ENCODE measurements around the gene ACTRT3.
"Not testable (repeated sequence)": the region's sequence is repeated elsewhere in the genome, so short reads cannot be mapped to it uniquely, and the experiment has no call there.

ACTRT3 gene

DNA sequence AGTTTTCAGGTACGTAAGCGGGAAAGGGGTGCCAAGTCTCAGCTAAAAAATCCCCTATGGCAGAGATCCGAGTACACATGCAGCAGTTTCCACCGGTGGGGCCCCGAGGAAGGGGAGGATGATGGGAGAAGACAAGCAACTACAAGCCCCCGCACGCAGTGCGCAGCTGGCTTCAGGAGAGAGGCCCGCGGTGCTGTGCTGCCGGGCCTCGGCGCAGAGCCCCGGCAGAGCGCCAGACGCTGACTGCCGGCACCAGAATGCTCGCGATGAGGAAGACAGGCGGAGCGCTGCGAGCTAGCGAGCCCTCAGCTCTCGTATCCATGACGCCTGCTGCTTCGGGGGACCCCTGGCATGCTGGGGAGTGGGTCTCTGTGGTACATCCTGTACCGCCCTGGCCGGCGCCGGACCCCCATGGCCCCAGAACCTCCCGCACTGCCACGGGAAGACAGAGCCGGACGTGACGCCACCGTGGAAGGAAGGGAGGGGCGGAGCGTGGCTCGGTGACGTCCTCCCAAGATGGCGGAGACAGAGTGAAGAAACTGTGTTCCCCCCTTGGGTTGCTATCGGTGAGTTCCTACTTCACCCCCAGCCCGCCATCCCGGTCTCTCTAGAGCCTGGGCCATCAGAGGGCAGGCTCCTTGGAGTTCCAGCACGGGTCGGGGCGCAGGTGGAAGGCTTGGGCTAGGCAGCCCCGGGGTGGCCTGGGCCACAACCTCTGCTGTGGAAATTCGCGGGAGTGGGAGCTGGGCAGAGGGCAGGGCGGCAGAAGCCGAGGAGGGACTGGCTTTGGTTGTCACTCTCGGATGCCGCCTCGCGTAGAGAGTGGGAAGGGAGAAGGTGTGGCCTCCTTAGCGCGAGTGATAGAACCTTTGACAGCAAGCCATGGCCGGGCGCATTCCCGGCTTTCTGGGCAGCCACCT is 3.8 kb upstream of the ACTRT3 start, which contains the start of gene MYNN:
Gene MYNN (plus strand): TSS at position 500 of the 920 bp plus-strand sequence. CDS start 900 bp downstream, outside the sequence.
- peak; percentile 85 for DNase-seq (ENCODE audit: low read depth)

DNA sequence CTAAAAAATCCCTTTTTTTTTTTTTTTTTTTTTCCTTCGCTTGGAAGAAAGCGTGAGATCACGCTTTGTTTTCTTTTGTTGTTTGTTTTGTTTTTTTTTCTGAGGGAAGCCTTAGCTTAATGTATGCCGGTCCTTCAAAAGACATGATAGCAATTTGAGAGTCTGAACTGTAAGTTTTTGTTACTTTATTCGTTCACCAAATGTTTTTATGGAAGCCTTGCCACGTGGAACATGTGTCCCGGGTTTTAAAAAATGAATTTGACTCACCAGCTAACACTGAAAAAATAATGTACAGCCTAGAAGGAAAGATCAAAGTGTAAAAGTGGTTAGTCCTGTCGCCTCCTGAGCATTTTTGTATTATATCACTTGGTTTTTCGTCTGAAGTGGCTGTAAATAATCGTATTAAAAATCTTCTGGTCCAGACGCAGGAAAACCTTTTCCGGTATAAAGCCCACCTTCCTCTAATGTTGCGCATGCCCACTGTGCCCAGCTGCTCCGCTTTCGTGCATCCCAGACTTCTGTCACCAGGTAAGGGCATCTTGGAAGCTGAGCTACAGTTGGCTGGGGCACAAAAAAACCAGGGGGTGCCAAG is 3.0 kb upstream of the ACTRT3 start:
- peak; percentile 69 for DNase-seq (ENCODE audit: low read depth)

DNA sequence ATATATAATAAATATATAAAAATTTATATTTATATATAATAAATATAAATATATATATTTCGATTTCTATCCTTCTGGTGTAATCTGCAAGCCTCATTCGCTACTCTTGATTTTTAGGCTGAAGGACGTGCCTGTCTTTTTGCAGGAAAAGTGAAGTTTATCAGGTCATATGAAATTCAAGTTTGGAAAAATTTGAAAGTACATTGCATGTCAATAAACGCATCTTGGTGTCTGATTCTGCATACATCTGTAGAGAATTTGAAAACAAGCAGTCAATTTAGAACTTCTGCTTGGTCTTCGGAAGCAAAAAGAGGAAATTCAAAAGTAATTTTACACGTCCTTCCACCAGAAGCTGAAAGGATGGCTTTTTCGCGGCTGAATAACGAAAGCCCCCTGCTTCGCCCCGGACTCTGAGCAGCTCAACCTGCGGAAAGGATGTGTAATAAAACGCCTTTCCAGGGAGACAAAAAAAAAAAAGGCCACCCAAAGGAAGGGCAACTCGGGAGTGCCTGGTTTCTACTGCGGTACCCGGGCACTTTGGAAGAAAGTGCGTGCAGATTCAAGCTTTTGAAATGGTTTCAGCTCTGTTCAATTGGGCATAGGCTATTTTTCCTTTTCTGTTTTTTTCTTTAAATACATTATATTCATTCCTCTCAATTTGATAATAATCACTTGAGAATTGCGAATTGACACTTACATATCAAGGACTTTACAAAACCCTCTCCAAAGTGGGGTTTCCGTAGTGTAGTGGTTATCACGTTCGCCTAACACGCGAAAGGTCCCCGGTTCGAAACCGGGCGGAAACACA is 2.3 kb upstream of the ACTRT3 start:
- peak; percentile 57 for DNase-seq (ENCODE audit: low read depth)

DNA sequence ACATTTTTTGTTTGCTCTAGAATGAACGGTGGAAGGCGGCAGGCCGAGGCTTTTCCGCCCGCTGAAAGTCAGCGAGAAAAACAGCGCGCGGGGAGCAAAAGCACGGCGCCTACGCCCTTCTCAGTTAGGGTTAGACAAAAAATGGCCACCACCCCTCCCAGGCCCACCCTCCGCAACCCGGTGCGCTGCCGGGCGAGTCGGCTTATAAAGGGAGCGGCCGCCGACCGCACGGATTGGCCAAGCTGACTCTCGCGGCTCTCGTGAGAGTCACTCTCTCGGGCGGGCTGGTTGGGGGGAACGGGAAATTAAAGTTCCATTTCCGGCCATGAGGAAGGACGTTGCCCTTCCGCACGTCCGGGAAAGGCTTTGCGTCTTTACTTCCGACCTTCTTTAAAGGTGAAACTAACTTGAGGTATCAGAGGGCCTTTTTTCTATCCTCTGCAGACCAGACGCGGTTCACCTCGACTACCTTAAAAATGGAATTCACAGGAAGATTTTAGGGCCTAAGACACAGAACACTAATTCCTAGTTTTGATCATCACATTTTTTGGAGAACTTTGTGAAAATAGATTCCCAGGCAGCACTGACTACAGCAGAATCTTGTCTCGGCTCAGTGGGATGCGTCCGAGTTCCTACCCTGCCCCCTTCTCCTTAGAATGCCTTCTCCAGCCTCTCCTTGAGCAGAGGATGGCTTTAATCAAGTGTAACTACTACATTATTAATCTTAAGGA is 4.3 kb downstream of the ACTRT3 start, which contains the start of gene TERC:
Gene TERC (minus strand): TSS at position 179 of the 731 bp plus-strand sequence.
- DNase-seq (ENCODE audit: low read depth) = peak; percentile 95

DNA sequence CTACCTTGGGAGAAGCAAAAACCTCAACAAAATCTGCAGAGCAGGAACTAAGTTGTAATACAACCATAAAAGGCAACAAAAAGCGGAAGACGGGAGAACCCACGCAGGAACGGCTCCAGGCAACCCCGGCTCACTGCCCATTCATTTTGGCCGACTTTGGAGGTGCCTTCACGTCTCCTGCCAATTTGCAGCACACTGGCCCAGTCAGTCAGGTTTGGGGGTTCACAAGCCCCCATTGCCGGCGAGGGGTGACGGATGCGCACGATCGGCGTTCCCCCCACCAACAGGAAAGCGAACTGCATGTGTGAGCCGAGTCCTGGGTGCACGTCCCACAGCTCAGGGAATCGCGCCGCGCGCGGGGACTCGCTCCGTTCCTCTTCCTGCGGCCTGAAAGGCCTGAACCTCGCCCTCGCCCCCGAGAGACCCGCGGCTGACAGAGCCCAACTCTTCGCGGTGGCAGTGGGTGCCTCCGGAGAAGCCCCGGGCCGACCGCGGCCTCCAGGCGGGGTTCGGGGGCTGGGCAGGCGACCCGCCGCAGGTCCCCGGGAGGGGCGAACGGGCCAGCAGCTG is 5.0 kb downstream of the ACTRT3 start:
- peak; percentile 53 for DNase-seq (ENCODE audit: low read depth)

DNA sequence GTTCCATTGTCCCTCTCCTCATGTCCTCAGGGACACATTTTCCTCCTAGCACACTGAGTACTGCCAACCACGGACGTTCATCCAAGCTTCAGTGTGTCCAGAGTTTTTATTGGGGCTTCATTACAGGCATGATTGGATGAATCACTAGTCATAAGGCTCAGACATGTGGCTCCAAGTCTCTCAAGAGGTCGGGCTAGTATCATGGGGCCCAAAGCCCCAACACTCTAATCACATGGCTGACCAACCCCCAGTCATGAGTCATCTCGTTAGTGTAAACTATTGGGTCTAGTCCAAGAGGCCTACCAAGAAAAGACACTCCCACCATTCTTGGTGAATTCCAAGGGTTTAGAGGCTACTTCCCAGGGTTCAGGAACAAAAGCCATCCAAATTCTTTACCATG is 8.9 kb downstream of the ACTRT3 start:
- no peak for DNase-seq (ENCODE audit: low read depth)

DNA sequence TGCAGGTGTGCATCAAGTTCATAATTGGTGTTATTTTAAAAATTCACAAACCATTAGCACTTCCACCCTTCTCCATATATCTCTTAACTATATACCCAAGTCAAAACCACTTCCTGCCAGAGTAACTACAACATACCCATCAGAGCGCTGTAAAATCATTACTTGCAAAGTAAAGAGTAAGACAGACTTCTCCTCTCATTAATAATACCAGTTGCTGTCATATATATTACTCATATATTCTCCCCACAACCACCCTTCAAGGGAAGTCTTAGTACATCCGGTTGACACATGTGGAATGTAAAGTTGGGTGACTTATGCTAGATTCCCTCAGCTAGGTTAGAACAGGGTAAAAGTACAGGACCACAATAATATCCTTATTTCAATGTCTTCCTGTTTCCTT is 10.1 kb downstream of the ACTRT3 start:
- DNase-seq (ENCODE audit: low read depth) = no peak

DNA sequence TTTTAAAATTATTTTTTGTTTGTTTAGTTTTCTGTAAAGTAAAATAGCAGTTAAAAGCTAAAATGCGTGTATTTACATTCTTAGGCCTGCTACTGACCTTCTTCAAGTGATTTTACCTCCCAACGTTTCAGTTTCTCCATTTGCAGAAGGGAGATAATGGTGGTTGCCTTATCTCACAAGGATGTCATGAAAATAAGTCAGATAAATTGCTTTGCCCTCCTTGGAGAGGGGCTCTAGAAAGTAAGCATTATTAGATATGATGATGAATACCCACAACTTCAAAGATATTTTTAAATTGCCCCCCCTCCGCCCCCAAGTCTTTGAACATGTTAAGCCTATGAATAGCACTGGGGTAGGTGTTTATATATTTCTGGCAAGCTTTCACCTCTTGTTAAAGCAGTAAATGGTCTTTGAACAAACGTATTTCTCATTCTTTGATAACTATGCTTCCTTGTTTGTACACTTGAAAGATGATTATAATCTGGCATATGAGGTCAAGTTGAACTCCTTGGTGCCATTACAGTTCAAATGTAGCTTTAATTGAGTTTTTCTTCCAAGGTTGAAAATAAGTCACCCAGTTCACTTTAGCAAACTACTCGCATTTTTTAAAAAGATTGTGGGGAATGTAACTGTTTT is 10.9 kb downstream of the ACTRT3 start:
- DNase-seq (ENCODE audit: low read depth) = no peak

DNA sequence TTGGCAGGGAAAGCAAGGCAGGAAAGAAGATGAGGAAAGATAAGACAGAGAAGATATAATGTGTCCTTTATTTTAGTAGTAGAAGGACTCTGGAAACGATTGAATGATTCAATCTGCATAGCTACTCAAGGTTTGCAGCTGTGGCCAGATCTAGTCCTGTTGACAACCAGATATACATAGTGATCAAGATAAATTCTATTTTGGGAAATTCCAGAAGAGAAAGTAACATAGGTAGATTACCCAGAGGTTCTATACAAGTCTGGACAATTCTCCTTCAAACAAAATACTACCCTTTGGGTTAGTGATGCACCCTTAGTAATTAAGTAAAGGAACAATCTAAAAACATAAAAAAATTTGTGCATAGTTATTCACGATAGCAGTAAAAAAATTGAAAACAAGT is 13.9 kb downstream of the ACTRT3 start:
- DNase-seq (ENCODE audit: low read depth) = no peak

DNA sequence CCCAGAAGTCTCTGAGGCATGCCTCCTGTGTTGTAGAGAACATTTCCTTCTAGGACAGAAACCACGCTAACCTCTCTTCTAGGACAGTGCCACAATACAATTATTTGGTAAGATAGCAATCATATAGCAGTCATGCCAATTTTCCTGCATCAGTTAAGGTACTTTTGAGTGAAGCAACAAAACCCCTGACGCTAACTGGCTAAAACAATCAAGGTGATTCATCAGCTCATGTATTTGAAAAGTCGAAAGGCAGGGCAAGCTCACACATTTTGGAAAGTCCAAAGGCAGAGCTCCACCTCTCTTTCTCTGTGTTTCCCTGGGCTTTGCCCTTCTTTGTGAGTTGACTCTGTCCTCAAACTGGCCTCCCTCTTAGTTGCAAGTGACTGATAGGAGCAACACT is 14.7 kb downstream of the ACTRT3 start:
- DNase-seq (ENCODE audit: low read depth) = no peak

DNA sequence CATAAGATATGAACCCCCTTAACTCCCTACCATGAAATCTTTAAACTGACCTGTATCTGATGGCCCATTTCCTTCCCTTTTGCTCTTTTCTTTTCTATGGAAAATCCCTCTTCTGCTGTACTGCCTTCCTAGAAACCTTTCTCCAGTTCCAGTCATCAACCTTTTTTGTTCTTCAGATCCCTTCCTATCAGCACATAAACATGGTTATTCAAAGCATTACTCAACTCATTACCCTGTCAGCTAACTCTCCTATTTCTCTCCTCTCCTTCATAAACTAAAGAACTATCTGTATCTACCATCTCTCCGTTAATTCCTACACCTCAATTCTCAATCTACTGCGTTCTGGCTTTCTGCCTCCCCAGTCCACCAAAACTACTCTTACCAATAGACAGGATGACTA is 17.5 kb downstream of the ACTRT3 start:
- no peak for DNase-seq (ENCODE audit: low read depth)

DNA sequence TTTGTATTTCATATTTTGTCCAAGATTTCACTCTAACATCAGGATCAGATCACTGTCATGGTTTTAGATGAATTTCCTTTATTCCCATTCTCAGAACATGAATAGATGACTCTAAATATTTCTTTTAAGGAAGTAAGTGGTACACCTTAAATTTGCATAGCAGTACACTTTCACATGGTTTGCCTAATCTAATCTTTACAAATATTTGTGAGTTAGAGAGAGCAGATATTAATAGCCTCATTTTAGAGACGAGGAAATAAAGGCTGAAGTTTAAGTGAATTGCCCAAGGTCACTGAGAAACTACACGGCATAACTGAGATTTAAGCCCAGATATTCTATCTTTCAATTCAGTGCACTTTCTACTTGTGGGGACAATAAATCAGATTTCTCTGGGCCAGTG is 18.7 kb downstream of the ACTRT3 start:
- DNase-seq (ENCODE audit: low read depth) = no peak

DNA sequence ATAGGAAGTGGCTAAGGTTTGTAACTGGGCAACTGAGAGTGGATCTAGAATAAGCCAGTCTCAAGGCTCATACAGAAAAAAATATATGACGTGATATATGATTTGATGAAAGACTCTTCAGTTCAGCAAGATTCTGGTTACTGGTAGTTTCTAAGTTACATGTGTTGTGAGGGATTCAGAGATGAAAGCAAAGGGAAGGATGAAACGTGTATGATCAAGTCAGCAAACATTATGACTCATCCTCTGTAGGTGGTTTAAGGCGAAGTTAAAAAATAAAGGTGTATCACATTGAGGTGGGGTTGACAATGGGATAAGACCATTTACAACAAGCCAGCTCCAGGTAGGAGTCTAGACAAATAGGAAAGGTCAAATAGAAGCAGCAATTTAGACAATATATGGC is 20.7 kb downstream of the ACTRT3 start:
- no peak for DNase-seq (ENCODE audit: low read depth)

DNA sequence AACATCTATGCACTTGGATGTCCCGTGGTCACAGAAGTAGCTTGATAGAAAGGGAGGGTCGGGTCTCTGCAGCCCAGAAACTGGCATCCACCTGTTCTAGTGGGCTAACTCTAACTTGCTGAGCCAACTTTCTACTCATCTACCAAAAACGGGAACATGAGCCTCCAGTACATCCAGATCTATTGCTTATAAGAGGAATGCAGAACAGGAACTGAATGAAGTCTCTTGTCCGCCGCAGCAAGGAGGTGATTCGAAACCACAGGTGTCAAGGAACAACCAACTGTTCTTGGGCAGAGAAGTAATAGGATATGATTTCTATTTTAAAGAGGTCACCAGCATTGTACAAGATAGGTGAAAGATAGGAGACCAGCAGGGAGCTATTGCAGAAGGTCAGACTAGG is 22.4 kb downstream of the ACTRT3 start:
- DNase-seq (ENCODE audit: low read depth) = no peak

DNA sequence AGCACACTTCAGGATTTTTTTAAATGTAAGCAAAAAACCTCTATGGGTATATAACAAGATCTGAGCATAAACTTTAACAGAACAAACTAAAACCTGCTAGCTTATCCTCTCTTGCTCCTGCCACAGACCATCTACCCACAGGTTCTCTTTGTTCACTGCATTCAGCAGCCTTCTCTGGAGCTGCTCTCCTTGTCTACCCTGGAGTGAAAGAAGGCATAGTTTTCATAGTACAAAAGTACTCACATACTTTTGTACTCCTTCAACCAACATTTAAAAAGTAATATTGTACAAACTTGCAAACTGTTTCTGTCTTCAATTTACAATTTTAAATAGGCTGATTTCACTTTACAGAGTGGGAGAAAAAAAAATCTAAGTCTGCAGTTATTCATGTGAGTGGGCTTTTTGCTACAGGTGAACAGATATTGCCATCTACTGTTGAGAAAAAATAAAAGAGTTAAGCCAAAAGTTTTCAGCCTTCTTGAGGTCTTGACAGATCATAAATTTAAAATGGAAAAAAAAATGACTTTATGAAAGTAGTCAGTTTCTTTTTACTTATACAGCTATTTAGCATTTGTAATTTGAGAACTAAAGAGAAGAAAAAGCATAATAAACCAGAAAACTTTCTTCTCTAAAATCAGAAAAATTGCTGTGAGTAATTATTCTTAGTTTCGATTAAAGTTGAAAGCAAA is 24.9 kb downstream of the ACTRT3 start:
- peak; percentile 10 for DNase-seq (ENCODE audit: low read depth)

DNA sequence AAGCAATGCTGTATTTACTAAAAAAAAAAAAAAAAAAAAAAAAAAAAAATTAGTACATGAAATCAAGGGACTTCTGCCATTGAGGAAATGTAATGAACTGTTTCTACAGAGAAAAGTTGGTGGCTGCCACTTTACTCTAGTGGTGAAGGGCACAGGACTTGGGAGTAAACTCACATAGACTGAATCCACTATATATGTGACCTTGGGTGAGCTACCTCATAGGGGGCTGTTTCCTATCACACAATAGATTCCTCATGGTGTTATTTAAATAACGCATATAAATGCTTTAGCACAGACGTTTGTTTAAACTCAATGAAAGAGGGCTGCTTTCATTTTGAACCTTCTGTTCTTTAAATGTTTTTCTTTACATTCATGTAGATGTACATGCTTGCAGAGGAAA is 30.3 kb downstream of the ACTRT3 start:
- DNase-seq (ENCODE audit: low read depth) = no peak

DNA sequence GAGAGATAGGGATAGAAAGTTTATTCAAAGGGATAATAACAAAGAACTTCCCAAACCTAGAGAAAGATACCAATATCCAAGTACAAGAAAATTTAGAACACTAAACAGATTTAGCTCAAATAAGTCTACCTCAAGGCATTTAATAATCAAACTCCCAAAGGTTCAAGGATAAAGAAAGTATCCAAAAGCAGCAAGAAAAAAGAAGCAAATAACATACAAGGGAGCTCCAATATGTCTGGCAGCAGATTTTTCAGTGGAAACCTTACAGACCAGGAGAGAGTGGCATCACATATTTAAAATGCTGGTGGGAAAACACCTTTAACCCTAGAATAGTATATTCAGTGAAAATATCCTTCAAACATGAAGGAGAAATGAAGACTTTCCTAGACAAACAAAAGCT is 37.5 kb downstream of the ACTRT3 start:
- not testable (repeated sequence) for DNase-seq (ENCODE audit: low read depth)

DNA sequence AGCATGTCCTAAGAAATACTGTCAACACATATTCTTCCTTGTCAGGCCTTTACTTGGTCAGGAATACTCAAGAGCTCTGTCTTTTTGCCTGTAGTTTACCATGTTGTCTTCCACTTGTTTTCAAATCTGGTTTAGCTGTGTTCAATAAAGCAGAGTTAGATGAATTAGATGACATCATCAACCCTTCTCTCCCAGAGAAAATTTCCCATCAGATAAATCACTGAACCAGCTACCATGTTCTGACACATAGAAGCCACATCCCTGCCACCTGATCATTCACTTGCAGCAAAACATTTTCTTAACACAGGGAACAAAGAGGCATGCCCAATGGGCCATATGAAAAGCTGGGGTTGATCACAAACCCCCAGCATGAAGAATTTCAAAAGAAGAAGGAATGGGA is 46.6 kb downstream of the ACTRT3 start:
- DNase-seq (ENCODE audit: low read depth) = no peak

DNA sequence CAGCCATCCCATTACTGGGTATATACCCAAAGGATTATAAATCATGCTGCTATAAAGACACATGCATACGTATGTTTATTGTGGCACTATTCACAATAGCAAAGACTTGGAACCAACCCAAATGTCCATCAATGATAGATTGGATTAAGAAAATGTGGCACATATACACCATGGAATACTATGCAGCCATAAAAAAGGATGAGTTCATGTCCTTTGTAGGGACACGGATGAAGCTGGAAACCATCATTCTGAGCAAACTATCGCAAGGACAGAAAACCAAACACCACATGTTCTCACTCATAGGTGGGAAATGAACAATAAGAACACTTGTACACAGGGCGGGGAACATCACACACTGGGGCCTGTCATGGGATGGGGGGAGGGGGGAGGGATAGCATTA is 50.9 kb downstream of the ACTRT3 start:
- DNase-seq (ENCODE audit: low read depth) = not testable (repeated sequence)

All from fibroblast of gingiva (primary cell).